A172 (cell line): ENCODE measurements around the gene WDFY2. TPM values are rescaled to one million over a fixed set of nuclear protein-coding genes. Genes with fewer than 3 reads are reported as not detected.

ENCODE experiments used
- DNase-seq: peaks from one replicate; pipeline ENCODE4 v3.0.0-alpha.2; 2015; ENCODE audit warnings: low spot score
- total RNA-seq: library from RNA; depleted of rRNA; stranded (reverse); fragments of >200 nt; shearing (Covaris generic); gene quantifications from 2 replicates; pipeline ENCODE4 v1.2.3, GENCODE V29; 2014

WDFY2 gene
- total RNA-seq, 1 experiment from 2014 or later: 2.5 TPM

GRCh38 chr13:51707461-51707860 is 123.2 kb downstream of the WDFY2 start:
- DNase-seq: no peak

- no peak for DNase-seq
These were observed 129.5 kb downstream of the WDFY2 start for GRCh38 chr13:51713807-51714206.

DNA sequence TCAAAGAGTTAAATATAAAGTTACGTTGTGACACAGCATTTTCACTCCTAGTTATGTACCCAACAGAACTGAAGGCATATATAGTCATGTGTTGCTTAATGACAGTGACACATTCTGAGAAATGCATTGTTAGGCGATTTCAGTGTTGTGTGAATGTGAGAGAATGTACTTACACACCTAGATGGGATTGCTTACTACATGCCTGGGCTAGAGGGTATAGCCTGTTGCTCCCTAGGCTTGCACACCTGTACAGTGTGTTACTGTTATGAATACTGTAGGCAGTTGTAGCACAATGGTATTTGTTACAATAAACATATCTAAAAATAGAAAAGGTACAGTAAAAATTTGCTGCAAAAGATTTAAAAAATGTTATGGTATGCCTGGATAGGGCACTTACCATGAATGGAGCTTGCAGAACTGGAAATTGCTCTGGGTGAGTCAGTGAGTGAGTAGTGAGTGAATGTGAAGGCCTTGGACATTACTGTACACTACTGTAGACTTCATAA is 130.5 kb downstream of the WDFY2 start:
- DNase-seq: peak; percentile 33

DNA sequence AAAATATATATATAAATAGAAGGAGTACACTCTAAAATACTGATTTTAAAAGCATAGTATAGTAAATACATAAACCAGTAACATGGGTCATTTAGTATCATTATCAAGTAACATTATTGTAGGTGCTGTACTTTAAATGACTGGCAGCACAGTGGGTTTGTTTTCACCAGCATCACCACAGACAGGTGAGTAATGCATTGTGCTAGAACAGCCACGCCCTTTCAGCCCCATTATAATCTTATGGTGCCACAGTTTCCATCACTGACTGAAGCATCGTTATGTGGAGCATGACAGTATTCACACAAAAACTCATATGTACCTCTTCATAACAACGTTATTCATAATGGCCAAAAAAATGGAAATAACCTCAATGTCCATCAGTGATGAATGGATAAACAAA is 131.4 kb downstream of the WDFY2 start:
- no peak for DNase-seq

- no peak for DNase-seq
These were observed 133.6 kb downstream of the WDFY2 start for GRCh38 chr13:51717786-51718398.

- DNase-seq: no peak
These were observed 135.1 kb downstream of the WDFY2 start for GRCh38 chr13:51719394-51719793.

DNA sequence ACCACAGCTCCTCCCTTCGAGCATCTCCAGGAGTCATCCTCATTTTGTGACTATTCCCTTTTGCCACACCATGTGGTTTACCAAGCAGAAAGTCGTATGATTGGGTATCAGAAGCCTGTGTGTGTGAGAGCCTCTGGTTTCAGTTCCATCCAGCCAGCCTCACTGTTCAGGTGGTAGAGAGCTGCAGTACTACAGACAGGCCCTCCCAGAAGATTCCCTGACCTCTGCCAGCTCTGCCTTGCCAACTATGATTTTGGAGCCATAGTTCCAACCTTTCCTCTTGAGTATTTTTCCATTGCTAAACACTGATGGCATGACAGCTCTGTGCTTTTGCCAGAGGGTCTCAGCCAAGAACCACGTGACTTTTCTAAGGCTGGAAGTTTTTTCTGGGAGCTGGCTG is 137.2 kb downstream of the WDFY2 start:
- DNase-seq: no peak

GRCh38 chr13:51723529-51723928 is 139.3 kb downstream of the WDFY2 start:
- no peak for DNase-seq

GRCh38 chr13:51724721-51725120 is 140.5 kb downstream of the WDFY2 start:
- DNase-seq: no peak

GRCh38 chr13:51726446-51727193 is 142.4 kb downstream of the WDFY2 start:
- DNase-seq: no peak

DNA sequence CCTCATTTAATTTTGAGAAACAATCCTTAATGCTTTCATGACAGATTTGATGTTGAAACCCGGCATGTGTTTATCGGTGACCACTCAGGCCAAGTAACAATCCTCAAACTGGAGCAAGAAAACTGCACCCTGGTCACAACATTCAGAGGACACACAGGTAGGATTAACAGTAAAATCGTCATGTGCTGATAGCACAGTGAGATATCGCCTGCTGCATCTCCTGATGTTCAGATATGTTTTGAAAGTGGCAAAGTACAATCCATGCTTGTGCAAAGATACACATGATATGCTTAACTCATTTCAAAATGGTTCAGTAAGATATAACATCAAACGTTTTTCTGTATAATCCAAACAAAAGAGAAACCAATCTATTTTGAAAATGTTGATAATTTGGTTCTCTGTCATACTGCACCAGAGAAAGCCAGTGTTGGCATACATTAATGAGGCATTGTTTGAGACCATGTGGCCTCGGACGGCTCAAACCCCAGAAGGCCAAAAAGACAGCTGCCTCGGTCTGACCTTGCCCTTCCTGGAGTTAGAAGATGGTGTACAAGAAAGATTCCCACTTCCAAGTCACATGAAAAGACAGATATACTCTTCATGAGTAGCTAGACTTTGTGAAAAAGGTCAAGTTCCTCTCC is 143.5 kb downstream of the WDFY2 start:
- DNase-seq: no peak

DNA sequence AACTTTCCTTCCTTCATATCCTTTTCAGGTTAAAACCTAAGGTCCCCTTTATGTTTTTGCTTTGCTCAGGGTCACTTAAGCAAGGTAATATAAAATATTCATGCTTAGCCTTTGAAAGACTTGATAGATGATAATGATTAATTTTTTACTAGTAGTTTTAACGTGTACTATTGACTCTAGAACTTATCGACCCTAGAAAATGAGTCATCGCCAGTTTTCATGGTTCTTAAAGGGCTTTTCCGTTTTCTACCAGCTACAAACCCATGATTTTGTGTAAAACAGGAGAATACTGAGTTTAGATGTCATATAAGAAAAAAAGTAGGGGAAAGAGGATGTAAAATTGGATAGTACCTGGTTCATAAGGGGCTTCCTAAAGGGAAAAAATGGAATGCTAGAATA is 144.0 kb downstream of the WDFY2 start:
- DNase-seq: no peak

GRCh38 chr13:51728972-51729371 is 144.7 kb downstream of the WDFY2 start:
- no peak for DNase-seq

GRCh38 chr13:51729866-51730553 is 145.7 kb downstream of the WDFY2 start:
- DNase-seq: peak; percentile 70

- DNase-seq: no peak
These were observed 146.7 kb downstream of the WDFY2 start for GRCh38 chr13:51730927-51731326.

DNA sequence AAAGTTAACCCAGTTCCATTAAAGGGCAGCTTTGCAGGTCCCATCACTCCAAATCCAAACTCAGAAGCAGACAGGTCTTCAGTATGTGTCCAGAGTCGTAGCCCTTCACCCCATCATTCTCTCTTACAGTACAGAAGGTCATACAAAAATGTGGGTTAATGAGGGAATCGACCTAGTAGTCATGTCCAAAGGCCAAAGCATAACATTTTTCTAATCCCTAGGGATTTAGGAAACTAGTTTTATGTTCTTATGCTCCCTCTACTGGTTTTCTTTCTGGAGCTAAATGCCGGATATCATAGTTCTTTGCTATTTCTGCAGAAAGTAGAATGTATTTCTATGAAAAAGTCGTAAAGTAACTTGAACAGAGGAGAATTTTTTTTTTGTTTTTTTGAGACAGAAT is 147.5 kb downstream of the WDFY2 start:
- peak; percentile 20 for DNase-seq

DNA sequence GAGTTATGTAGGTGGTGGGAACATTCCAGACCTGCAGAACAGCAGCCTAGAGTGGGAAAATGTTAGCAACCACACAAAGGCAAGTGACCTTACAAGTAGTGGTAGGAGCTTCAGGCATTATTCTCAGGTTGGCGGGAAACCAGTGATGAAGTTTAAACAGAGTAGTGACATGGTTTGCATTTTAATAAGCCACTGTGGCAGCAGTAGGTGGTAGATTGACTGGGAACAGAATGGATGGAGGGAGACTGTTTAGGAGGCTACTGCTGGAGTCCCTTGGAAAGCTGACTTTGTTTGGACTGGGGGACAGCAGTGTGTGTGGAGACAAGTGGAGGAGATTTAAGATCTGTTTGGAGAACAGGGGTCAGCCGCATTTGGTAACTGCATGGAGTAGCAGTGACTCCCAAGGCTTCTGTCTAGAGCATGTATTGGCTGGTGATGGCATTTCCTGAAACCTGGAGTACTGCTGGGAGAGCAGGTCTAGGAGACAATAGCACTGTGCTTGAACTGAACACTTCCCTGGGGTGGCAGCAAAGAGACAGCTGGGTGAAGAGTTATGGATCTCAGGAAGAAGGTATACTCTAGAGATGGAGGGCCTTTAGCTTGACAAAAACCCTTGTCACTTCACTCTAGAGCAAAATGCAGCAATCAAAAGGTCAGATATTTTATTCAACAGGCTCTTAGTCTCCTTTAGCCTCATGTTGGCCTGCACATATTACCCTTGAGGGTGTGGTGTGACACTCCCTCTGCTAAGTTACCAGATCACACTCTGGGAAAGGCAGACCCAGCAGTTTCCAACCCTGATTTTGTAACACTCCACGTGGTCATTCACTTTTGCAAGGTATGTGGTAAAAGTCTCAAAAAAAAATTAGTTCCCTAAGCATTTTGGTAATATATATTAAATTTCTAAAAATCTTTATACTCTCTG is 149.4 kb downstream of the WDFY2 start:
- DNase-seq: no peak

GRCh38 chr13:51734786-51735185 is 150.5 kb downstream of the WDFY2 start:
- DNase-seq: no peak

- no peak for DNase-seq
These were observed 153.3 kb downstream of the WDFY2 start for GRCh38 chr13:51737609-51738008.

- no peak for DNase-seq
These were observed 154.1 kb downstream of the WDFY2 start for GRCh38 chr13:51738226-51738905.
